H9 (cell line): Measurements from ENCODE around the gene ATRNL1. TPM values are rescaled to one million over a fixed set of nuclear protein-coding genes. Genes with fewer than 3 reads are reported as not detected.

ENCODE experiments used
- DNase-seq: peaks from one replicate; pipeline ENCODE4 v3.0.0-alpha.2; 2017
- H2AFZ ChIP-seq: one replicate; pipeline ENCODE4 v1.6.1; 2013; ENCODE audit warnings: mild to moderate bottlenecking, low read length, control low read depth, moderate library complexity
- H2AK5ac ChIP-seq: 2 replicates; pipeline ENCODE4 v1.6.1; 2013; ENCODE audit warnings: low read length, control low read depth, mixed read lengths; ENCODE audit not compliant: insufficient read length
- H2BK120ac ChIP-seq: one replicate; pipeline ENCODE4 v1.6.1; 2013; ENCODE audit warnings: low read depth, mild to moderate bottlenecking, low read length, control low read depth, inconsistent platforms; ENCODE audit not compliant: poor library complexity, severe bottlenecking
- H2BK12ac ChIP-seq: 2 replicates; pipeline ENCODE4 v1.6.1; 2013; ENCODE audit warnings: low read length, control low read depth, mixed read lengths, low read depth; ENCODE audit not compliant: insufficient read length
- H2BK15ac ChIP-seq: 2 replicates; pipeline ENCODE4 v1.6.1; 2013; ENCODE audit warnings: low read depth, low read length, control low read depth
- H2BK20ac ChIP-seq: one replicate; pipeline ENCODE4 v1.6.1; 2013; ENCODE audit warnings: low read depth, mild to moderate bottlenecking, low read length, control low read depth, inconsistent platforms; ENCODE audit not compliant: poor library complexity, severe bottlenecking
- H2BK5ac ChIP-seq: 2 replicates; pipeline ENCODE4 v1.6.1; 2013; ENCODE audit warnings: low read length, control low read depth, mixed read lengths; ENCODE audit not compliant: insufficient read length
- H3K14ac ChIP-seq: 2 replicates; pipeline ENCODE4 v1.6.1; 2013; ENCODE audit warnings: low read length, control low read depth; ENCODE audit not compliant: insufficient read depth
- H3K18ac ChIP-seq: 2 replicates; pipeline ENCODE4 v1.6.1; 2013; ENCODE audit warnings: low read depth, mild to moderate bottlenecking, mixed read lengths, low read length, control low read depth; ENCODE audit not compliant: insufficient read length
- H3K23ac ChIP-seq: 2 replicates; pipeline ENCODE4 v1.6.1; 2013; ENCODE audit warnings: low read length, control low read depth, mixed read lengths, low read depth; ENCODE audit not compliant: insufficient read length
- H3K23me2 ChIP-seq: 2 replicates; pipeline ENCODE4 v1.6.1; 2013; ENCODE audit warnings: low read depth, mild to moderate bottlenecking, mixed read lengths, low read length, control low read depth; ENCODE audit not compliant: insufficient read length, poor library complexity, severe bottlenecking
- H3K27ac ChIP-seq: 2 replicates; pipeline ENCODE4 v1.5.1; 2013; ENCODE audit warnings: low read length, control low read depth, mixed read lengths, low read depth; ENCODE audit not compliant: insufficient read length
- H3K27me3 ChIP-seq: 2 replicates; pipeline ENCODE4 v1.6.1; 2013; ENCODE audit warnings: low read length, control low read depth, inconsistent platforms; ENCODE audit not compliant: insufficient read depth
- H3K4ac ChIP-seq: 2 replicates; pipeline ENCODE4 v1.6.1; 2013; ENCODE audit warnings: low read depth, mild to moderate bottlenecking, control low read depth, inconsistent platforms, low read length, moderate library complexity
- H3K4me1 ChIP-seq: 2 replicates; pipeline ENCODE4 v1.6.1; 2013; ENCODE audit warnings: low read length, control low read depth, inconsistent platforms; ENCODE audit not compliant: insufficient read depth
- H3K4me2 ChIP-seq: 2 replicates; pipeline ENCODE4 v1.6.1; 2013; ENCODE audit warnings: low read length, control low read depth, mixed read lengths; ENCODE audit not compliant: insufficient read length, insufficient read depth
- H3K56ac ChIP-seq: 2 replicates; pipeline ENCODE4 v1.6.1; 2013; ENCODE audit warnings: low read depth, mild to moderate bottlenecking, mixed read lengths, low read length, control low read depth; ENCODE audit not compliant: insufficient read length
- H3K79me1 ChIP-seq: 2 replicates; pipeline ENCODE4 v1.6.1; 2013; ENCODE audit warnings: low read depth, mild to moderate bottlenecking, moderate library complexity, low read length, control low read depth, inconsistent platforms; ENCODE audit not compliant: insufficient read depth, poor library complexity, severe bottlenecking
- H3K79me2 ChIP-seq: 2 replicates; pipeline ENCODE4 v1.6.1; 2013; ENCODE audit warnings: low read length, control low read depth, inconsistent platforms; ENCODE audit not compliant: insufficient read depth
- H3K9ac ChIP-seq: 2 replicates; pipeline ENCODE4 v1.6.1; 2013; ENCODE audit warnings: low read length, control low read depth, mixed read lengths; ENCODE audit not compliant: insufficient read length; ENCODE audit errors: extremely low read depth
- H3K9me3 ChIP-seq: one replicate; pipeline ENCODE4 v1.6.1; 2013; ENCODE audit warnings: low read depth, low read length, inconsistent platforms; ENCODE audit not compliant: control insufficient read depth
- H3T11ph ChIP-seq: one replicate; pipeline ENCODE4 v1.6.1; 2013; ENCODE audit warnings: mild to moderate bottlenecking, low read length, control low read depth, inconsistent platforms
- H4K20me1 ChIP-seq: one replicate; pipeline ENCODE4 v1.6.1; 2013; ENCODE audit not compliant: control insufficient read depth, insufficient read length, insufficient read depth
- H4K5ac ChIP-seq: 2 replicates; pipeline ENCODE4 v1.6.1; 2013; ENCODE audit warnings: low read depth, mild to moderate bottlenecking, mixed read lengths, low read length, control low read depth; ENCODE audit not compliant: insufficient read length
- H4K8ac ChIP-seq: replicated peaks from 2 replicates; pipeline ENCODE4 v1.6.1; 2013; ENCODE audit warnings: low read length, control low read depth, mixed read lengths, low read depth; ENCODE audit not compliant: insufficient read length
- H4K91ac ChIP-seq: 2 replicates; pipeline ENCODE4 v1.6.1; 2013; ENCODE audit warnings: low read depth, mild to moderate bottlenecking, moderate library complexity, mixed read lengths, low read length, control low read depth; ENCODE audit not compliant: insufficient read length
- H3K27ac Mint-ChIP-seq, 3 experiments: 2 replicates in 2 of 3; 3 replicates in 1 of 3; pipeline ENCODE4 v1.8.0; 2020 to 2021; ENCODE audit warnings: mixed read lengths in 3 of 3, mild to moderate bottlenecking in 1 of 3, moderate library complexity in 1 of 3
- H3K27me3 Mint-ChIP-seq: 2 replicates; pipeline ENCODE4 v1.8.0; 2021; ENCODE audit warnings: low read depth, mild to moderate bottlenecking, moderate library complexity, mixed read lengths
- H3K36me3 Mint-ChIP-seq, 3 experiments: 2 replicates in 2 of 3; 3 replicates in 1 of 3; pipeline ENCODE4 v1.8.0; 2020 to 2021; ENCODE audit warnings: low read depth in 3 of 3, mixed read lengths in 3 of 3; ENCODE audit not compliant: insufficient read depth in 1 of 3
- H3K4me1 Mint-ChIP-seq, 2 experiments: 2 replicates each; pipeline ENCODE4 v1.8.0; 2020; ENCODE audit warnings: mixed read lengths in 2 of 2
- H3K4me3 Mint-ChIP-seq, 2 experiments: 2 replicates in 1 of 2; 3 replicates in 1 of 2; pipeline ENCODE4 v1.8.0; 2020 to 2021; ENCODE audit warnings: mild to moderate bottlenecking in 2 of 2, mixed read lengths in 2 of 2, moderate library complexity in 1 of 2
- H3K9me3 Mint-ChIP-seq, 2 experiments: 2 replicates in 1 of 2; 3 replicates in 1 of 2; pipeline ENCODE4 v1.8.0; 2020; ENCODE audit warnings: mild to moderate bottlenecking in 2 of 2, mixed read lengths in 2 of 2, moderate library complexity in 1 of 2
- CTCF ChIP-seq: fragments of 200-600 bp; sonication (generic); conservative IDR thresholded peaks from 3 replicates; pipeline ENCODE4 v1.8.0; 2021; ENCODE audit warnings: antibody characterized with exemption, mild to moderate bottlenecking
- WGBS: extraction: QIAGEN DNeasy Blood & Tissue Kit; methylation state at CpG from one replicate; pipeline ENCODE4 v1.1.7; 2013; ENCODE audit warnings: missing lambda C conversion rate, low lambda C conversion rate, mixed read lengths; ENCODE audit not compliant: insufficient read length; ENCODE audit errors: extremely low coverage; 5-methylcytosine and 5-hydroxymethylcytosine counted together
- total RNA-seq: library from RNA; stranded (reverse); gene quantifications from 2 replicates; pipeline ENCODE4 v1.2.1, GENCODE V29; 2021

Gene ATRNL1
- total RNA-seq, 1 experiment from 2014 or later: 9.2 TPM

GRCh38 chr10:115093776-115094408 is 727 bp downstream of the ATRNL1 start:
- Histone ChIP-seq H4K20me1 (no peaks in the 10 kb centered on the region), H3K4ac (no peak overlapping the region), H3K27ac (no peak overlapping the region), H4K91ac (no peak overlapping the region), H3K18ac (no peak overlapping the region), H3K23me2 (peaks cover 10% of the 10 kb centered on the region), H2BK15ac (no peak overlapping the region), H3K79me2 (no peaks in the 10 kb centered on the region; the same call in 1 of the 2 replicates), H3K23ac (no peak overlapping the region), H3K9ac (peak overlapping the region; percentile 30), H2BK5ac (no peak overlapping the region), H3K9me3 (no peaks in the 10 kb centered on the region), H2AFZ (no peak overlapping the region), H4K8ac (no peak overlapping the region), H3K56ac (no peak overlapping the region), H2AK5ac (no peak overlapping the region), H3K4me1 (peaks cover 3% of the 10 kb centered on the region; the same call in 1 of the 2 replicates), H2BK120ac (no peak overlapping the region), H3K4me2 (peak overlapping the region; percentile 60), H2BK20ac (no peak overlapping the region), H4K5ac (no peak overlapping the region), H3K79me1 (no peaks in the 10 kb centered on the region), H3K27me3 (peaks cover 4% of the 10 kb centered on the region; the same call in 1 of the 2 replicates), H3K14ac (no peak overlapping the region; the same call in 1 of the 2 replicates), H3T11ph (no peak overlapping the region), H2BK12ac (no peak overlapping the region)
- Mint-ChIP-seq H3K4me3 (peak overlapping the region; percentile 77 to 85), H3K27ac (no peak overlapping the region; a peak in 1 of 7 replicates), H3K27me3 (peaks cover 32% of the 10 kb centered on the region), H3K4me1 (peaks cover 33 to 34% of the 10 kb centered on the region in 2 experiments), H3K9me3 (no peaks in the 10 kb centered on the region; a peak in 1 of 5 replicates), H3K36me3 (peaks cover 0 to 1% (median 0%) of the 10 kb centered on the region in 3 experiments; a peak in 1 of 7 replicates)
- TF ChIP-seq CTCF: peak; percentile 57; the same call in 2 of the 3 replicates
- DNase-seq: peak; percentile 70
- WGBS: no CpG with 5 or more reads among the region's 61 CpGs
